PC-9 (cell line): ENCODE data around the gene ALPP. TPM values are rescaled to one million over a fixed set of nuclear protein-coding genes. Genes with fewer than 3 reads are reported as not detected.

ENCODE experiments used
- BruUV-seq: library from RNA; stranded (reverse); fragments of 400-500 nt; replicated peaks from 2 replicates; lab custom pipeline; 2021; lab: Mats Ljungman, UMichigan
- CTCF ChIA-PET: fragments of 300-600 bp; sonication (Branson Sonifier 250); formaldehyde crosslinking; loops from one replicate; lab custom pipeline; 2022; ENCODE audit warnings: antibody characterized with exemption; lab: Charles Lee
- POLR2A ChIA-PET: fragments of 300-600 bp; sonication (Branson Sonifier 250); formaldehyde crosslinking; loops from one replicate; lab custom pipeline; 2022; ENCODE audit warnings: antibody characterized with exemption; ENCODE audit not compliant: unreplicated experiment; lab: Charles Lee
- DNase-seq, 2 experiments: peaks; one replicate each; pipeline versions ENCODE4 v3.0.0 to v3.0.0-alpha.2; 2015 to 2022; ENCODE audit warnings: mixed read lengths in 1 of 2
- H2AFZ ChIP-seq: fragments of 200-600 bp; sonication (generic); 2 replicates; pipeline ENCODE4 v1.8.1; 2017; ENCODE audit warnings: antibody characterized with exemption
- H3F3A ChIP-seq: fragments of 200-600 bp; sonication (generic); 2 replicates; pipeline ENCODE4 v1.8.1; 2017; ENCODE audit warnings: antibody characterized with exemption, mild to moderate bottlenecking, low read depth; ENCODE audit not compliant: insufficient read depth
- H3K27ac ChIP-seq: fragments of 200-600 bp; sonication (generic); 2 replicates; pipeline ENCODE4 v1.6.1; 2016; ENCODE audit warnings: mixed run types
- H3K27me3 ChIP-seq: fragments of 200-600 bp; sonication (generic); 2 replicates; pipeline ENCODE4 v1.6.1; 2016; ENCODE audit warnings: low read depth, mixed run types; ENCODE audit not compliant: insufficient read depth
- H3K36me3 ChIP-seq: fragments of 200-600 bp; sonication (generic); 2 replicates; pipeline ENCODE4 v1.6.1; 2016; ENCODE audit warnings: low read depth, mixed run types
- H3K4me1 ChIP-seq: fragments of 200-600 bp; sonication (generic); replicated peaks from 2 replicates; pipeline ENCODE4 v1.6.1; 2016; ENCODE audit warnings: mixed run types; ENCODE audit not compliant: insufficient read depth
- H3K4me2 ChIP-seq: fragments of 200-600 bp; sonication (generic); 2 replicates; pipeline ENCODE4 v1.6.1; 2017; ENCODE audit warnings: mixed run types
- H3K4me3 ChIP-seq: fragments of 200-600 bp; sonication (generic); 2 replicates; pipeline ENCODE4 v1.6.1; 2016; ENCODE audit warnings: mixed run types
- H3K79me2 ChIP-seq: fragments of 200-600 bp; sonication (generic); 2 replicates; pipeline ENCODE4 v1.6.1; 2017; ENCODE audit warnings: low read depth, mixed run types
- H3K9me2 ChIP-seq: fragments of 200-600 bp; sonication (generic); 2 replicates; pipeline ENCODE4 v1.8.1; 2017; ENCODE audit warnings: mild to moderate bottlenecking; ENCODE audit not compliant: insufficient read depth
- H3K9me3 ChIP-seq: fragments of 200-600 bp; sonication (generic); 2 replicates; pipeline ENCODE4 v1.8.1; 2016; ENCODE audit warnings: low read depth; ENCODE audit not compliant: insufficient read depth
- H4K20me1 ChIP-seq: fragments of 200-600 bp; sonication (generic); 2 replicates; pipeline ENCODE4 v1.8.1; 2017; ENCODE audit not compliant: insufficient read depth
- EZH2 ChIP-seq: fragments of 200-600 bp; sonication (generic); IDR thresholded peaks from 2 replicates; pipeline ENCODE4 v1.8.0; 2017; ENCODE audit warnings: antibody characterized with exemption, low read depth
- intact Hi-C: fragments of 100-400 bp; cut with micrococcal nuclease; formaldehyde crosslinking; loops from one replicate; pipeline ENCODE4 v1.10.0; 2022; ENCODE audit not compliant: unreplicated experiment
- total RNA-seq: library from RNA; stranded (reverse); gene quantifications from 2 replicates; pipeline ENCODE4 v1.2.3, GENCODE V29; 2021
- TF ChIP-seq, protein P1 (sequence below): fragments of 200-600 bp; sonication (generic); conservative IDR thresholded peaks from 2 replicates; pipeline ENCODE4 v1.6.1; 2017; ENCODE audit warnings: mixed run types, antibody characterized with exemption, mild to moderate bottlenecking, moderate library complexity

ALPP gene
- total RNA-seq, 1 experiment from 2014 or later: 47.5 TPM

DNA sequence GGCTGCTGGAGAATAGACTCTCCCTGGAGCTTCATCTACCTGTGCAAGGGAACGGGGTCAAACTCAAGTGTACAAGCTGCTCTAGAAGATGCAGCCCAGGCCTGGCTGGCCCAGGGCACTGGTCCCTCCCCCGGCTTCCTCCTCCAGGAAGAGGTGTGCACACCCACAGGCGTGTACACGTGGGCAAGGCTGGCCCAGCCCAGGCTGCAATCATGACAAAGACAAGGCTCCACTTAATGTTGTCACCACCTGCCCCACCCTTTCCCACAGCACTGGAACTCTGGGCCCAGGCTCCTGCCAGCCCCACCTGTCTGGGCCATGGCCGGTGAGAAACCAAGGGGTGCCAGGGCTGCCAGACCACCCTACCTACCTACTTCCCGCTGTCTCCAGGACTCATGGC lies 29.6 kb upstream of the ALPP start:
- Histone ChIP-seq H3K36me3 (no peaks in the 10 kb centered on the region), H3K4me3 (no peak overlapping the region), H3K27ac (peak overlapping the region; percentile 45; the same call in 1 of the 2 replicates), H4K20me1 (no peaks in the 10 kb centered on the region), H3K4me1 (peaks cover 8% of the 10 kb centered on the region; the same call in 1 of the 2 replicates), H3F3A (no peaks in the 10 kb centered on the region), H3K79me2 (no peaks in the 10 kb centered on the region), H3K9me3 (no peaks in the 10 kb centered on the region), H3K9me2 (no peaks in the 10 kb centered on the region), H3K27me3 (no peaks in the 10 kb centered on the region), H2AFZ (no peak overlapping the region), H3K4me2 (no peak overlapping the region)
- POLR2A ChIA-PET: no interaction called here
- TF ChIP-seq, protein P1, sequence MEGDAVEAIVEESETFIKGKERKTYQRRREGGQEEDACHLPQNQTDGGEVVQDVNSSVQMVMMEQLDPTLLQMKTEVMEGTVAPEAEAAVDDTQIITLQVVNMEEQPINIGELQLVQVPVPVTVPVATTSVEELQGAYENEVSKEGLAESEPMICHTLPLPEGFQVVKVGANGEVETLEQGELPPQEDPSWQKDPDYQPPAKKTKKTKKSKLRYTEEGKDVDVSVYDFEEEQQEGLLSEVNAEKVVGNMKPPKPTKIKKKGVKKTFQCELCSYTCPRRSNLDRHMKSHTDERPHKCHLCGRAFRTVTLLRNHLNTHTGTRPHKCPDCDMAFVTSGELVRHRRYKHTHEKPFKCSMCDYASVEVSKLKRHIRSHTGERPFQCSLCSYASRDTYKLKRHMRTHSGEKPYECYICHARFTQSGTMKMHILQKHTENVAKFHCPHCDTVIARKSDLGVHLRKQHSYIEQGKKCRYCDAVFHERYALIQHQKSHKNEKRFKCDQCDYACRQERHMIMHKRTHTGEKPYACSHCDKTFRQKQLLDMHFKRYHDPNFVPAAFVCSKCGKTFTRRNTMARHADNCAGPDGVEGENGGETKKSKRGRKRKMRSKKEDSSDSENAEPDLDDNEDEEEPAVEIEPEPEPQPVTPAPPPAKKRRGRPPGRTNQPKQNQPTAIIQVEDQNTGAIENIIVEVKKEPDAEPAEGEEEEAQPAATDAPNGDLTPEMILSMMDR: no peak
- no peak for TF ChIP-seq EZH2
- no TSS peak for BruUV-seq
- CTCF ChIA-PET: no interaction called here
- peak; percentile 56 to 62 for DNase-seq
- intact Hi-C loops: no loop called here

- no peaks in the 10 kb centered on the region for H3F3A ChIP-seq
- CTCF ChIA-PET: no interaction called here
- no peaks in the 10 kb centered on the region for H3K27me3 ChIP-seq
- no peak overlapping the region for H3K4me2 ChIP-seq
- H3K79me2 ChIP-seq: no peaks in the 10 kb centered on the region
- H3K36me3 ChIP-seq: no peaks in the 10 kb centered on the region
- BruUV-seq: no TSS peak
- no peak for DNase-seq
- H3K9me2 ChIP-seq: no peaks in the 10 kb centered on the region
- peak overlapping the region; percentile 45; the same call in 1 of the 2 replicates for H3K27ac ChIP-seq
- H3K9me3 ChIP-seq: no peaks in the 10 kb centered on the region
- peaks cover 8% of the 10 kb centered on the region; the same call in 1 of the 2 replicates for H3K4me1 ChIP-seq
- H2AFZ ChIP-seq: no peak overlapping the region
- POLR2A ChIA-PET: no interaction called here
- TF ChIP-seq, protein P1: no peak
- TF ChIP-seq EZH2: no peak
- H4K20me1 ChIP-seq: no peaks in the 10 kb centered on the region
- no peak overlapping the region for H3K4me3 ChIP-seq
- intact Hi-C loops: no loop called here
Measured at GRCh38 chr2:232349546-232349945, 29.0 kb upstream of the ALPP start.

DNA sequence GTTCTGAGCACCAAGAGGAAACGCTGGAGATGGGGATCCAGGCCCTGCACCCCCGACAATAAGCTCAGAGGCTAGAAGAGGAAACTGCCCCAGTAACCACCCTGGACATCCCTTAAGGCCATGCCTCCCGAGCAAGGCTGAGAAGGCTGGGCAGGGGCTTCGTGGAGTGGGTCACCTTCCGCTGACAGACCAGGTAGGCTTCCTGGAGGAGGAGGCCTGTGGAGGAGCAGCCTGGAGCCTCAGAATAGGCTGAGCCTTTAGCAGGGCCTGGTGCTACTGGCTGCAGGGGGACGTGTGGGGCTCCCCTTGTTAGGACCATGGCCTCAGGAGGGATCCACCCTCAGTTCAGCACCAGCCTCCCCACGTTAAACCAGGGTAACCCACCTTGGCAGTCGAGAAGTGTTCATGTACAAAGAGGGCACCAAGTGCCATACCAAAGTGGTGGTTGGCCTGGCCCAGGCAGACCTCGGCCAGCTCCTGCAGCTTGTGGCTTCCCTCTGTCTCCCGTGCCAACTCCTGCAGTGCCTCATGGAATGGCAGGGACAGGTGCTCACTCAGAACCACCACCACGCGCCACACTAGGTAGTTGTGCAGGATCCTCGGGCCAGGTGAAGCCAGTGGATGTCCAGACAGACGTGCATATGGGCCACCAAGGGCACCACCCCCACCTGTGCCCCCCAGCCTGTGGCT lies 28.5 kb upstream of the ALPP start:
- POLR2A ChIA-PET: no interaction called here

More for the DNA sequence above, 28.5 kb upstream of the ALPP start:
- no peaks in the 10 kb centered on the region for H3K36me3 ChIP-seq
- no peak overlapping the region for H2AFZ ChIP-seq
- no peaks in the 10 kb centered on the region for H3K27me3 ChIP-seq
- no peaks in the 10 kb centered on the region for H3F3A ChIP-seq
- TF ChIP-seq, protein P1: no peak
- TF ChIP-seq EZH2: no peak
- intact Hi-C loops: no loop called here
- no peak overlapping the region for H3K4me3 ChIP-seq
- H3K4me1 ChIP-seq: peaks cover 8% of the 10 kb centered on the region; the same call in 1 of the 2 replicates
- H3K9me3 ChIP-seq: no peaks in the 10 kb centered on the region
- H3K4me2 ChIP-seq: no peak overlapping the region
- H3K27ac ChIP-seq: no peak overlapping the region
- no peaks in the 10 kb centered on the region for H3K79me2 ChIP-seq
- no peak for DNase-seq
- H3K9me2 ChIP-seq: no peaks in the 10 kb centered on the region
- no peaks in the 10 kb centered on the region for H4K20me1 ChIP-seq
- CTCF ChIA-PET: no interaction called here
- BruUV-seq: no TSS peak
